ENCODE results near the gene RUNX3. TPM values are rescaled to one million over a fixed set of nuclear protein-coding genes. Genes with fewer than 3 reads are reported as not detected.

The RUNX3 gene
- total RNA-seq, 1 donor from 2014 or later = 112 TPM

DNA sequence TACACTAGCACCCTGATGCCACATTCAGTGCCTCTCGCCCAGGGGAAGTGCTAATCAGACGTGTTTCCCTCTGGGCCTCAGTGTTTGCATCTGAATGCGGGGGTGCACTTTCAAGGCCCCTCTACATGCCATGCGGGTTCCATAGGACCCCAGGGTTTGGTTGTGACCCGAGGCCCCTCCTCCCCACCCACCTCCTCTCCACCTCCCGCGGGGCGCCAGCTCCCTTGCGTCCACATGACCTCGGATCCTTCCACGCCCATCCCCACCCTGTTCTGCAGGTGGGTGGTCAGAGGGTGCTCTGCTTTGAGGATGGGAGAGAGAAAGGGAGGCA is 5.1 kb upstream of the RUNX3 start:
- Mint-ChIP-seq H3K4me3 (no peak overlapping the region), H3K4me1 (peaks cover 56% of the 10 kb centered on the region), H3K27ac (no peak overlapping the region), H3K36me3 (ENCODE audit: low read depth) (peaks cover 59% of the 10 kb centered on the region), H3K27me3 (no peaks in the 10 kb centered on the region), H3K9me3 (no peaks in the 10 kb centered on the region)
- intact Hi-C loops (cut with micrococcal nuclease) = no loop called here
- no peak for DNase-seq

DNA sequence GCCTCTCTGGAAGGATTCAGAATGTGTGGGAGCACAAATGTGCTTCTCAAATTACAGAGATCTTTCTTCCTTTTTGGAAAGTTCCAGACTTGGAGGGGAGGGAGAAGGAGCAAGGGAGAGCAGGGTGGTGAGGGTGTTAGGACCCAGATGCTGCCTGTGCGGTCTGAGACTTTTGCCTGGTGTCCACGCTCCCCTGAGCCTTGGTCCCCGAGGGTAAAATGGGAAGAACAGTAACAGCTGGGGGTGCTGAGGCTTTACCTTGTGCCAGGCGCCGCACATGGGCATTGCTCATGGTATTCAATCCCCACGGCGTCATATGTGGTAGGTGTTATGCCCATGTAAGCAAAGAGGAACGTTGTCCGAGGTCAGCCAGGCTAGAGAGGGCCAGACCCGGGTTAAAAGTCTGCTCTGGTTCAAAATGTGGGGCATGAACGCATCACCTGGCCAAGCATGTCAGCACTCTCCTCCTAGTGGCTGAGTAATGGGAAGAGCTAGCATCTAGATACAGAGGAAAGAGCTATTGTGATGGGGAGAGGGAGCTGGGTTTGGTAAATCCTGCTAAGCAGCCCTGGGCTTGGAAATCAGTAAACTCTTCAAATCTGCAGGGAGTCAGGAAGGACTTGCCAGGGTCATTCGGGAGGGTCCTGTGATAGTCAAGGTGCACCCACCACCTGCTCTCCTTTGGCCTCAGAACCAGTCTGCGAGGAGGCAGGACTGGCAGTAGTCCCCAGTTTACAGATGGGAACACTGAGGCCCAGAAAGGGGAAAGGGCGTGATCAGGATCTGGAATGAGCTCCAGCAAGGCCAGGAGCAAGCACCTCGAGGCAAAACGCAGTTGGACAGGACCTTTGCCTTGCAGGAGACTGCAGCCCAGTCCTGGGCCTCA is 4.5 kb upstream of the RUNX3 start:
- Mint-ChIP-seq H3K27ac (peak overlapping the region; percentile 76), H3K9me3 (no peaks in the 10 kb centered on the region), H3K4me1 (peaks cover 52% of the 10 kb centered on the region), H3K27me3 (no peaks in the 10 kb centered on the region), H3K4me3 (peak overlapping the region; percentile 25), H3K36me3 (ENCODE audit: low read depth) (peaks cover 55% of the 10 kb centered on the region)
- DNase-seq = no peak
- intact Hi-C loops (cut with micrococcal nuclease) = no loop called here

- H3K4me1 Mint-ChIP-seq = peaks cover 58% of the 10 kb centered on the region
- H3K4me3 Mint-ChIP-seq = peak overlapping the region; percentile 76
- DNase-seq = no peak
- H3K27ac Mint-ChIP-seq = peak overlapping the region; percentile 10
- H3K36me3 Mint-ChIP-seq (ENCODE audit: low read depth) = peaks cover 53% of the 10 kb centered on the region
- no peaks in the 10 kb centered on the region for H3K9me3 Mint-ChIP-seq
- no peaks in the 10 kb centered on the region for H3K27me3 Mint-ChIP-seq
- intact Hi-C loops (cut with micrococcal nuclease) = loop anchor here (2.0 kb wide), 1 partner anchor 167 kb away; no protein-coding TSS in a partner anchor
These were observed 3.4 kb upstream of the RUNX3 start for GRCh38 chr1:24933468-24933867.

GRCh38 chr1:24932725-24933294 is 2.7 kb upstream of the RUNX3 start:
- DNase-seq = no peak
- H3K9me3 Mint-ChIP-seq = no peaks in the 10 kb centered on the region
- no peaks in the 10 kb centered on the region for H3K27me3 Mint-ChIP-seq
- H3K27ac Mint-ChIP-seq = peak overlapping the region; percentile 73
- H3K4me1 Mint-ChIP-seq = peaks cover 60% of the 10 kb centered on the region
- H3K36me3 Mint-ChIP-seq (ENCODE audit: low read depth) = peaks cover 52% of the 10 kb centered on the region
- H3K4me3 Mint-ChIP-seq = peak overlapping the region; percentile 76
- intact Hi-C loops (cut with micrococcal nuclease) = loop anchor here (2.0 kb wide), 1 partner anchor 168 kb away; no protein-coding TSS in a partner anchor

GRCh38 chr1:24932284-24932683 is 2.2 kb upstream of the RUNX3 start:
- H3K36me3 Mint-ChIP-seq (ENCODE audit: low read depth) = peaks cover 54% of the 10 kb centered on the region

DNA sequence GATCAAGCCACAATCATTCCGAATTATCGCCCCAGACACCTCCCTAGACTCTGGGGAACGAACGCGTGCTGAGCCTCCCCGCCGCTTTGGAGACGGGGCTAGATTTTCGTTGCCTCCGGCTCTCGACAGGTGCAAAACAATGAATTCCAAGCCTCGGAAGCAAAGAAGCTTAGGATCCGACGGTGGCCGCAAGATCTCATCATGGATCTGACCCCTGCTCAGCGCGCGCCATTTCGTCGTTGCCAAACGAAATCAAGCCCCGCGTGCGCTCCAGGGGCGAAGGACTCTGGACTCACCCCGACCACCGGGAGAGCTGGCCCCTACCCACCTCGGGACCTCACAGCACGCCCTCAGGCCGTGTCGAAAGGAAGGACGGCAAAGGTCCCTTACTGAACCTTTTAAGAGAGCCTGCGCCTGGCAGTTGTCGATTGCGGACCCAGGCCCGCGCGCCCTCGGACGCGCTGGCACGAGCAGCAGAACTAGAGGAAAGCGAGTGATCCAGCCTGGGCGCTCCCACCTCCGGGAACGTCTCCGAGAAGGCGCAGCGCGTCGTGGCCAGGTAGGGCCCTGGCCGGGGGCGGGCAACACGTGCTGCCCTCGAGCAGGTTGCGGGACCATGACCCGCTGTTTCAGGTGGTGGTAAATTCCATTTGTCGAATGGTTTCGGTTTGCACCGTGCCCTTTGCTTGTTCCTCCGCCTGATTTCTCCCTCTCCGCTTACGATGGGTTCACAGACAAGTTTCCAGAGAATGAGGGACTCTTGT is 1.6 kb upstream of the RUNX3 start:
- peaks cover 54% of the 10 kb centered on the region for H3K36me3 Mint-ChIP-seq (ENCODE audit: low read depth)
- intact Hi-C loops (cut with micrococcal nuclease) = loop anchor here (2.0 kb wide), 1 partner anchor 169 kb away; no protein-coding TSS in a partner anchor
- DNase-seq = no peak
- H3K27me3 Mint-ChIP-seq = no peaks in the 10 kb centered on the region
- H3K9me3 Mint-ChIP-seq = no peaks in the 10 kb centered on the region
- peak overlapping the region; percentile 71 for H3K27ac Mint-ChIP-seq
- peak overlapping the region; percentile 85 for H3K4me3 Mint-ChIP-seq
- peaks cover 66% of the 10 kb centered on the region for H3K4me1 Mint-ChIP-seq

More at GRCh38 chr1:24932284-24932683, 2.2 kb upstream of the RUNX3 start:
- peak overlapping the region; percentile 73 for H3K27ac Mint-ChIP-seq
- peaks cover 63% of the 10 kb centered on the region for H3K4me1 Mint-ChIP-seq
- peak; percentile 93 for DNase-seq
- H3K4me3 Mint-ChIP-seq = peak overlapping the region; percentile 76
- intact Hi-C loops (cut with micrococcal nuclease) = loop anchor here (2.0 kb wide), 1 partner anchor 169 kb away; no protein-coding TSS in a partner anchor
- H3K27me3 Mint-ChIP-seq = no peaks in the 10 kb centered on the region
- H3K9me3 Mint-ChIP-seq = no peaks in the 10 kb centered on the region

DNA sequence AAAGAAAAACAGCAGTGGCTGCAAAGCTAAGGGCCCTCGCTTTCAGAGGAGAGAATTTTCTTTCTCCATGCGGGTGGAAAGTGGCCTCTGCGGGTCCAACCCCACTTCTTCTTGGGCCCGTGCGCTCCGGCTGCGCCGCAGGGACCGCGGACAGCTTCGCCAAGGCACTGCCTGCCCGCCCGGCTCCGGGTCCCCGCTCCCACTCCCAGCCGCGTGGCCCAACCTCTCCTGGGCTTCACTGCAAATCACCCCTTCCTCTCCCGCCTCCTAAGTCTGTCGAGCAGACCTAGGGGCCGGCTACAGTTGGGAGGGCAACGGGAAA is 1.0 kb upstream of the RUNX3 start:
- Mint-ChIP-seq H3K4me3 (peak overlapping the region; percentile 85), H3K4me1 (peaks cover 68% of the 10 kb centered on the region), H3K27me3 (no peaks in the 10 kb centered on the region), H3K9me3 (no peaks in the 10 kb centered on the region), H3K27ac (peak overlapping the region; percentile 84), H3K36me3 (ENCODE audit: low read depth) (peaks cover 57% of the 10 kb centered on the region)
- no peak for DNase-seq
- intact Hi-C loops (cut with micrococcal nuclease) = no loop called here

GRCh38 chr1:24929398-24930259 is 447 bp downstream of the RUNX3 start:
- Mint-ChIP-seq H3K4me1 (peaks cover 73% of the 10 kb centered on the region), H3K9me3 (no peaks in the 10 kb centered on the region), H3K36me3 (ENCODE audit: low read depth) (peaks cover 65% of the 10 kb centered on the region), H3K27ac (peak overlapping the region; percentile 92), H3K4me3 (peak overlapping the region; percentile 96), H3K27me3 (peaks cover 2% of the 10 kb centered on the region)
- intact Hi-C loops (cut with micrococcal nuclease) = loop anchor here (1.0 to 10.0 kb wide), 4 partner anchors 26 to 305 kb away; partner anchors contain the start of genes SRRM1 and SYF2
- peak; percentile 86 for DNase-seq

DNA sequence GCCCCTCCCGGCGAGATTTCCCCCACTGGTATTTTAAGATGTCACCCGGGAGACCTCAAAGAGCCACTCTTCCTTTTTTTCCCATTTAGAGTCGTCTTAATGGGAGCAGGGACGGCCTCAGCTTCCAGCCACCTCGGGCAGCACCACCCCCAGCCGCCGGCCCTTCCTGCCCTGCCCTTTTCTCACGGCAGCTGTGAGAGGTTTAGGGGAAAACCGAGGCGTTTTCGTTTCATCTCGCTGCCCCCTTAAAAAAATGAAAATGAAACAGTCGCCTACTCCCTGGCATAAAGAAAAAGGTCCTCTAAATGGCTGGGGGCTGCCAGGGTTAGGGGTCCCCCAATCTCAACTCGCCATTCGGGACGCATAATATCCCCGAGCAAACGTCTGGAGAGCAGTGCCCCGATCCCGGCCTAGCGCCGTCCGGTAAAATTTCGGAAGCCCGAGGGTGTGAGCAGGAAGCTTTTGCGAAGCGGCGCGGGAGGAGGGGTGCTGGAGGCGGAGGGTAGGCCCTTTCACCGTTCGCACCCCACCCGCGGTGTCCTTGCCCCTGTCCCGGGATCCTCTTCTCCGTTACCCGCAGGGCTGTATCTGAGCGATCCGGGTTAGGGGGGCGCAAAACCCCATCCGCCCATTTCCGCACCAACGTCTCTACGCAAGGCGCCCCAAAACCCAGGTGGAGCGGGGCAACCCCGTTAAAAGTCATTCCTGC is 1.2 kb downstream of the RUNX3 start:
- DNase-seq = peak; percentile 85
- intact Hi-C loops (cut with micrococcal nuclease) = loop anchor here (1.0 to 10.0 kb wide), 3 partner anchors 108 to 306 kb away; partner anchors contain the start of genes SRRM1 and SYF2

GRCh38 chr1:24927988-24928688 is 1.9 kb downstream of the RUNX3 start:
- Mint-ChIP-seq H3K27me3 (peaks cover 2% of the 10 kb centered on the region), H3K36me3 (ENCODE audit: low read depth) (peaks cover 64% of the 10 kb centered on the region), H3K4me1 (peaks cover 67% of the 10 kb centered on the region), H3K27ac (peak overlapping the region; percentile 92), H3K9me3 (no peaks in the 10 kb centered on the region), H3K4me3 (peak overlapping the region; percentile 96)
- intact Hi-C loops (cut with micrococcal nuclease) = loop anchor here (1.0 to 10.0 kb wide), 3 partner anchors 109 to 307 kb away; partner anchors contain the start of genes SRRM1 and SYF2
- peak; percentile 74 for DNase-seq

More for the DNA sequence above, 1.2 kb downstream of the RUNX3 start:
- peak overlapping the region; percentile 92 for H3K27ac Mint-ChIP-seq
- peaks cover 69% of the 10 kb centered on the region for H3K4me1 Mint-ChIP-seq
- H3K4me3 Mint-ChIP-seq = peak overlapping the region; percentile 96
- peaks cover 2% of the 10 kb centered on the region for H3K27me3 Mint-ChIP-seq
- H3K9me3 Mint-ChIP-seq = no peaks in the 10 kb centered on the region
- H3K36me3 Mint-ChIP-seq (ENCODE audit: low read depth) = peaks cover 61% of the 10 kb centered on the region

DNA sequence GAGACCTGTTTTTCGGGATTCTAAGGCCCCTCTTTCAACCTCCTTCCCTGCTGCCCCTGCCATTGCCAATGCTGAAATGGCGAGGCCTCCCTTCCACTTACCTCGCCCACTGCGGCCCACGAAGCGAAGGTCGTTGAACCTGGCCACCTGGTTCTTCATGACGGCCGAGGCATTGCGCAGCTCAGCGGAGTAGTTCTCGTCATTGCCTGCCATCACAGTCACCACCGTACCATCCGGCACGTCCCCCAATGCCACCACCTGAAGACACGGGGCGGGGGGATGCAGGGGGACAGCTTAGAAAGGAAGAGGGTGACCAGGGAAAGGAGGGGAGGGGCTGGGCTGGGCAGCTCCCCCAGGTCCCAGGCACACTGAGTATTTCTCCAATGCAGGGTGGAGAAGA is 2.6 kb downstream of the RUNX3 start:
- no peak for DNase-seq
- Mint-ChIP-seq H3K4me1 (peaks cover 64% of the 10 kb centered on the region), H3K9me3 (no peaks in the 10 kb centered on the region), H3K4me3 (peak overlapping the region; percentile 96), H3K27ac (peak overlapping the region; percentile 92), H3K27me3 (peaks cover 2% of the 10 kb centered on the region), H3K36me3 (ENCODE audit: low read depth) (peaks cover 63% of the 10 kb centered on the region)
- intact Hi-C loops (cut with micrococcal nuclease) = loop anchor here (5.0 to 10.0 kb wide), 2 partner anchors 285 to 307 kb away; partner anchors contain the start of genes SRRM1 and SYF2

All from activated CD4-positive, alpha-beta T cell treated with anti-CD3 and anti-CD28 coated beads, Interleukin-2, amount 10 ng/mL, durations not matched to agents 24 days and 14 days (primary cell).